Activated T-cell treated with anti-CD3 and anti-CD28 coated beads for 4 hours (primary cell): Measurements from ENCODE around the gene PADI4.

Experiments used
- DNase-seq: peaks from one replicate; pipeline ENCODE4 v3.0.0-alpha.2; 2020

Gene PADI4

GRCh38 chr1:17352419-17352909 lies 44.5 kb downstream of the PADI4 start:
- DNase-seq = no peak

GRCh38 chr1:17355898-17356297 lies 47.9 kb downstream of the PADI4 start:
- no peak for DNase-seq

GRCh38 chr1:17356387-17357026 lies 48.5 kb downstream of the PADI4 start:
- DNase-seq = no peak

- DNase-seq = no peak
These were observed 50.6 kb downstream of the PADI4 start for GRCh38 chr1:17358557-17358956.

- DNase-seq = no peak
These were observed 51.0 kb downstream of the PADI4 start for GRCh38 chr1:17359031-17359430.

- DNase-seq = no peak
These were observed 51.8 kb downstream of the PADI4 start for GRCh38 chr1:17359808-17360207.

GRCh38 chr1:17360272-17360956 lies 52.4 kb downstream of the PADI4 start:
- no peak for DNase-seq

GRCh38 chr1:17361687-17362086 lies 53.7 kb downstream of the PADI4 start:
- no peak for DNase-seq

- no peak for DNase-seq
These were observed 55.4 kb downstream of the PADI4 start for GRCh38 chr1:17363351-17363750.

- no peak for DNase-seq
These were observed 55.8 kb downstream of the PADI4 start for GRCh38 chr1:17363771-17364170.

GRCh38 chr1:17365293-17365692 lies 57.3 kb downstream of the PADI4 start:
- DNase-seq = no peak

GRCh38 chr1:17369466-17369865 lies 61.5 kb downstream of the PADI4 start:
- DNase-seq = no peak

- no peak for DNase-seq
These were observed 62.6 kb downstream of the PADI4 start for GRCh38 chr1:17370618-17371017.

- no peak for DNase-seq
These were observed 63.9 kb downstream of the PADI4 start, which contains the start of gene PADI6 for GRCh38 chr1:17371896-17372295. Gene PADI6, plus strand, starts transcription at chr1:17372196. Its CDS starts 50 bp downstream, at chr1:17372246.

- no peak for DNase-seq
These were observed 65.0 kb downstream of the PADI4 start for GRCh38 chr1:17372955-17373354.

- no peak for DNase-seq
These were observed 67.7 kb downstream of the PADI4 start for GRCh38 chr1:17375651-17376050.

- no peak for DNase-seq
These were observed 69.4 kb downstream of the PADI4 start for GRCh38 chr1:17377325-17377953.

GRCh38 chr1:17381161-17381560 lies 73.2 kb downstream of the PADI4 start:
- DNase-seq = no peak

- DNase-seq = no peak
These were observed 84.3 kb downstream of the PADI4 start for GRCh38 chr1:17392199-17392740.

GRCh38 chr1:17393230-17393629 lies 85.2 kb downstream of the PADI4 start:
- no peak for DNase-seq

- no peak for DNase-seq
These were observed 90.1 kb downstream of the PADI4 start for GRCh38 chr1:17397910-17398695.

- DNase-seq = no peak
These were observed 92.8 kb downstream of the PADI4 start for GRCh38 chr1:17400725-17401341.
